HEK293 (cell line): ENCODE data around the gene HMX3.

ENCODE experiments used
- CTCF ChIA-PET: fragments of 350-600 bp; formaldehyde crosslinking; extraction: SDS; loops from one replicate; lab custom pipeline; 2021; ENCODE audit warnings: antibody characterized with exemption; lab: Yijun Ruan, JAX
- POLR2A ChIA-PET: fragments of 300-600 bp; formaldehyde crosslinking; extraction: SDS; loops from one replicate; lab custom pipeline; 2020; ENCODE audit warnings: antibody characterized with exemption, inconsistent platforms; lab: Yijun Ruan, JAX
- H3K27ac ChIP-seq: fragments of 200-500 bp; sonication (Bioruptor generic); 2 replicates; pipeline ENCODE4 v1.5.1; 2014; ENCODE audit warnings: low read depth, low read length, control low read depth, inconsistent platforms; ENCODE audit errors: extremely low read depth
- H3K36me3 ChIP-seq, 2 experiments: fragments of 200-500 bp in 1 of 2; sonication (Bioruptor generic) in 1 of 2; 1 replicate in 1 of 2; 2 replicates in 1 of 2; pipeline ENCODE4 v1.5.1; 2014 to 2017; ENCODE audit warnings: inconsistent platforms in 2 of 2, low read length in 2 of 2; ENCODE audit not compliant: control insufficient read depth in 2 of 2, insufficient read depth in 1 of 2
- H3K4me1 ChIP-seq: fragments of 200-500 bp; sonication (Bioruptor generic); 2 replicates; pipeline ENCODE4 v1.5.1; 2014; ENCODE audit warnings: mild to moderate bottlenecking, low read length, inconsistent platforms; ENCODE audit not compliant: control insufficient read depth, insufficient read depth
- H3K4me3 ChIP-seq: 2 replicates; pipeline ENCODE4 v1.5.1; 2011; ENCODE audit warnings: low read depth, mild to moderate bottlenecking, control low read depth, low read length, moderate library complexity
- H3K9me3 ChIP-seq: fragments of 200-500 bp; sonication (Bioruptor generic); 2 replicates; pipeline ENCODE4 v1.5.1; 2014; ENCODE audit warnings: low read depth, low read length, inconsistent platforms; ENCODE audit not compliant: control insufficient read depth, insufficient read depth
- EGR2 ChIP-seq: fragments of 450-650 bp; formaldehyde crosslinking; IDR thresholded peaks from 2 replicates; pipeline ENCODE4 v1.5.1; 2016; ENCODE audit warnings: low read depth, missing biosample characterization, missing genetic modification characterization
- HOXC10 ChIP-seq: sonication (generic); formaldehyde crosslinking; IDR thresholded peaks from 2 replicates; pipeline ENCODE4 v1.8.1; 2023; ENCODE audit warnings: mild to moderate bottlenecking, missing genetic modification reagents
- HOXD13 ChIP-seq: sonication (generic); formaldehyde crosslinking; IDR thresholded peaks from 2 replicates; pipeline ENCODE4 v1.8.0; 2022; ENCODE audit warnings: missing genetic modification reagents, borderline replicate concordance
- OSR2 ChIP-seq: fragments of 450-650 bp; formaldehyde crosslinking; IDR thresholded peaks from 2 replicates; pipeline ENCODE4 v1.5.1; 2016; ENCODE audit warnings: missing biosample characterization, missing genetic modification characterization
- RBAK ChIP-seq: fragments of 450-650 bp; formaldehyde crosslinking; IDR thresholded peaks from 2 replicates; pipeline ENCODE4 v1.5.1; 2016; ENCODE audit warnings: missing biosample characterization, missing genetic modification characterization
- ZBTB8A ChIP-seq: fragments of 450-650 bp; formaldehyde crosslinking; IDR thresholded peaks from 2 replicates; pipeline ENCODE4 v1.5.1; 2016; ENCODE audit warnings: missing biosample characterization, missing genetic modification characterization
- ZFP69B ChIP-seq: fragments of 450-650 bp; formaldehyde crosslinking; IDR thresholded peaks from 2 replicates; pipeline ENCODE4 v1.5.1; 2016; ENCODE audit warnings: missing biosample characterization, missing genetic modification characterization
- ZIC2 ChIP-seq: fragments of 450-650 bp; formaldehyde crosslinking; IDR thresholded peaks from 2 replicates; pipeline ENCODE4 v1.5.1; 2016; ENCODE audit warnings: missing biosample characterization, missing genetic modification characterization
- ZNF138 ChIP-seq: fragments of 450-650 bp; formaldehyde crosslinking; IDR thresholded peaks from 2 replicates; pipeline ENCODE4 v1.5.1; 2016; ENCODE audit warnings: missing biosample characterization, missing genetic modification characterization, borderline replicate concordance
- ZNF16 ChIP-seq: fragments of 450-650 bp; formaldehyde crosslinking; IDR thresholded peaks from 2 replicates; pipeline ENCODE4 v1.5.1; 2016; ENCODE audit warnings: low read depth, missing biosample characterization, missing genetic modification characterization
- ZNF366 ChIP-seq: fragments of 450-650 bp; formaldehyde crosslinking; conservative IDR thresholded peaks from 2 replicates; pipeline ENCODE4 v1.5.1; 2016; ENCODE audit warnings: missing biosample characterization, missing genetic modification characterization
- ZNF433 ChIP-seq: fragments of 450-650 bp; formaldehyde crosslinking; IDR thresholded peaks from 2 replicates; pipeline ENCODE4 v1.5.1; 2016; ENCODE audit warnings: missing biosample characterization, missing genetic modification characterization, low read depth
- ZNF473 ChIP-seq: fragments of 450-650 bp; formaldehyde crosslinking; IDR thresholded peaks from 2 replicates; pipeline ENCODE4 v1.5.1; 2017; ENCODE audit warnings: missing biosample characterization, missing genetic modification characterization
- ZNF558 ChIP-seq: fragments of 450-650 bp; formaldehyde crosslinking; IDR thresholded peaks from 2 replicates; pipeline ENCODE4 v1.5.1; 2016; ENCODE audit warnings: missing biosample characterization, missing genetic modification characterization
- ZNF621 ChIP-seq: fragments of 450-650 bp; formaldehyde crosslinking; IDR thresholded peaks from 2 replicates; pipeline ENCODE4 v1.5.1; 2017; ENCODE audit warnings: missing biosample characterization, missing genetic modification characterization
- ZNF626 ChIP-seq: fragments of 450-650 bp; sonication (Bioruptor Pico); formaldehyde crosslinking; IDR thresholded peaks from 2 replicates; pipeline ENCODE4 v1.5.1; 2018; ENCODE audit warnings: missing biosample characterization, missing genetic modification characterization, inconsistent platforms
- ZNF629 ChIP-seq: fragments of 450-650 bp; formaldehyde crosslinking; IDR thresholded peaks from 2 replicates; pipeline ENCODE4 v1.5.1; 2017; ENCODE audit warnings: missing biosample characterization, missing genetic modification characterization
- ZNF658 ChIP-seq: fragments of 450-650 bp; formaldehyde crosslinking; IDR thresholded peaks from 2 replicates; pipeline ENCODE4; 2016; ENCODE audit warnings: missing biosample characterization, missing genetic modification characterization
- ZNF785 ChIP-seq: fragments of 450-650 bp; formaldehyde crosslinking; IDR thresholded peaks from 2 replicates; pipeline ENCODE4 v1.5.1; 2016; ENCODE audit warnings: missing biosample characterization, missing genetic modification characterization
- ZSCAN30 ChIP-seq: fragments of 450-650 bp; IDR thresholded peaks from 2 replicates; pipeline ENCODE4 v1.5.1; 2018; ENCODE audit warnings: missing biosample characterization, mild to moderate bottlenecking, missing genetic modification characterization, moderate library complexity
- TF ChIP-seq, protein P1 (sequence below): IDR thresholded peaks from 2 replicates; pipeline ENCODE4 v1.6.1; 2011; ENCODE audit warnings: mild to moderate bottlenecking, low read depth, low read length, borderline replicate concordance
- TF ChIP-seq, protein P2 (sequence below): fragments of 450-650 bp; formaldehyde crosslinking; IDR thresholded peaks from 2 replicates; pipeline ENCODE4 v1.5.1; 2016; ENCODE audit warnings: missing biosample characterization, missing genetic modification characterization, low read depth
- TF ChIP-seq, protein P3 (sequence below): fragments of 450-650 bp; formaldehyde crosslinking; IDR thresholded peaks from 2 replicates; pipeline ENCODE4 v1.5.1; 2016; ENCODE audit warnings: missing biosample characterization, missing genetic modification characterization
- TF ChIP-seq, protein P4 (sequence below): fragments of 450-650 bp; formaldehyde crosslinking; IDR thresholded peaks from 2 replicates; pipeline ENCODE4 v1.5.1; 2016; ENCODE audit warnings: missing biosample characterization, missing genetic modification characterization, borderline replicate concordance

HMX3 gene

DNA sequence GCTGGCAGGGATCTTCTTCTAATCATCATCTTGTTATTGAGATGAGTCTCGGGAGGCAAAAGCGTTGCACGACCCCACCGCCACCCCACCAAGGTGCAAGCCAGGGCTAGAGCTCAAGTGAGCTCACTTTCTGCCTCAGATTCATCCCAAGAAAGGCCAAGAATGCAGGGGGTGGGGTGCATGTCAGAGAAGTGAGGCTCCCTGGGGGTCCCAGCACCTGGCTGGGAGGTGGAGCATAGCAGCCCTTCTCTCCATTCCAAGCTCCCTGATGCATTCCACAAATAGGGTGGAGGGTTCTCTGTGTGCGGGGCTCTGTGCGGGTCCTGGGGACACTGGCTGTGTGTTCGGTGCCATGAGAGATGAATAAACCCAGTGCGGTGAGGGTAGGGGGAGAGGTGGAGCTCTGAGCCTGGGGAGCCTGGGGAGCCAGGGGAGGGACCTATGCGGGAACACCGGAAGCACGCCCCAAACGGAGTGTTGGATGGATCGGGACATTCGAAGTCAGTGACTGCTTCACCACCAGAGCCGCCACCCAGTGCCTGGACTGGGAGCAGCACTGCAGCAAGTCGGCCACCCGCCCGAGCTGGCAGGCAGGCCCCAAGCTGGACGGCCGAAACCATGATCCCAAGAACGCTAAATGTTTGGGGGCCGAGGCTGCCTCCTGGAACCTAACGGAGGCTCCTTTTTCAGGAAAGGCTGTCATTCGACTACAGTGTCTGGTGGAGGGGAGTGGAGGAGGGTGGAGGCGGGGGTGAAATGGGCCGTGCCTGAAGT is 17.9 kb upstream of the HMX3 start (continued):
- TF ChIP-seq, protein P1, sequence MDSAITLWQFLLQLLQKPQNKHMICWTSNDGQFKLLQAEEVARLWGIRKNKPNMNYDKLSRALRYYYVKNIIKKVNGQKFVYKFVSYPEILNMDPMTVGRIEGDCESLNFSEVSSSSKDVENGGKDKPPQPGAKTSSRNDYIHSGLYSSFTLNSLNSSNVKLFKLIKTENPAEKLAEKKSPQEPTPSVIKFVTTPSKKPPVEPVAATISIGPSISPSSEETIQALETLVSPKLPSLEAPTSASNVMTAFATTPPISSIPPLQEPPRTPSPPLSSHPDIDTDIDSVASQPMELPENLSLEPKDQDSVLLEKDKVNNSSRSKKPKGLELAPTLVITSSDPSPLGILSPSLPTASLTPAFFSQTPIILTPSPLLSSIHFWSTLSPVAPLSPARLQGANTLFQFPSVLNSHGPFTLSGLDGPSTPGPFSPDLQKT, result no peak
- TF ChIP-seq ZFP69B, result no peak

DNA sequence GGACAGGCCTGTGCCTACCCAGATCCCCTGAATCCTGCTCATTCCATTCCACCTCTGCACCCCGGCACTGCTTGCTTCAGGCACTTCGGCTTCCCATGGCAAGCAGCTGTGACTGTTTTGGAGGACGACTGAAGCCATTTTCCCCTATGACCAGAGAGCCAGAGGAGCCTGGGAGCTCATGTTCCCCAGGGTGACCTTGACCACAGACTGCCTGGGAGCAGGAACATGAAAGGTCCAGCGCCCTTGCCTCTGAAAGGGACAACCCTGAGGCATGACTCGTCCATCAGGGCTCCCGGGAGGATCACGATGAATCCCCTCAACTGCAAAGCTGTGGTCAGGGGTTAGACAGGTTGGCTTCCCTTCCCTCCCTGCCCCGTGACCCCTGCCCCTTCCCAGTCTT is 16.7 kb upstream of the HMX3 start:
- no peaks in the 10 kb centered on the region for H3K9me3 ChIP-seq
- POLR2A ChIA-PET, result no interaction called here
- CTCF ChIA-PET, result no interaction called here
- H3K4me1 ChIP-seq, result no peaks in the 10 kb centered on the region
- H3K36me3 ChIP-seq, result no peaks in the 10 kb centered on the region
- no peak overlapping the region for H3K27ac ChIP-seq
- no peak overlapping the region for H3K4me3 ChIP-seq
- TF ChIP-seq ZNF658 (tag by site-specific recombination), result no peak
- TF ChIP-seq ZNF629 (tag by site-specific recombination), result no peak
- TF ChIP-seq ZIC2 (tag by site-specific recombination), result no peak
- TF ChIP-seq ZNF558, result no peak
- no peak for TF ChIP-seq OSR2 (tag by site-specific recombination)
- TF ChIP-seq HOXC10 (CRISPR knock-in tag), result no peak
- no peak for TF ChIP-seq ZNF16 (tag by site-specific recombination)
- no peak for TF ChIP-seq RBAK (tag by site-specific recombination)
- TF ChIP-seq ZNF626, result no peak
- TF ChIP-seq EGR2 (tag by site-specific recombination), result no peak
- TF ChIP-seq ZNF621 (tag by site-specific recombination), result no peak
- no peak for TF ChIP-seq ZNF138

DNA sequence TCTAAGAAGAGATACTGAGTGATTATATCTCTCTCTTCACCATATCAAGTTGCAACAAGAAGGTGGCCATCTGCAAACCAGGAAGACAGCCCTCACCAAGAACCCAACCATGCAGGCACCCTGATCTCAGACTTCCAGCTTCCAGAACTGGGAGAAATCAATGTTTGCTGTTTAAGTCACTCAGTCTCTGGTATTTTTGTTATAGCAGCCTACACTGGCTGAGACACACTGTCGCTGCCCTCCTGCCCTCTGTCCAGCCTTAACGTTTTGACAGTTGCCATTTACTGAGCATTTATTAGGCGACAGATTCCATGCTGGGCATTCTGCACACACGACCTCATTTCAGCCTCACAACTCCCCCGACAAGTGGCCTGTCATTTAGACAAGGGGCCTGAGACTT is 9.5 kb upstream of the HMX3 start:
- H3K4me3 ChIP-seq, result no peak overlapping the region
- H3K9me3 ChIP-seq, result no peaks in the 10 kb centered on the region
- no peak overlapping the region for H3K27ac ChIP-seq
- ChIA-PET POLR2A (no interaction called here), CTCF (interaction anchor here (1.3 kb wide), 1 partner anchor 447 kb away, joined by 4 read pairs; no protein-coding TSS in a partner anchor)
- TF ChIP-seq ZBTB8A (tag by site-specific recombination) (no peak), ZNF558 (no peak), ZNF473 (no peak), ZSCAN30 (tag by site-specific recombination) (no peak), HOXD13 (CRISPR knock-in tag) (no peak), ZNF785 (tag by site-specific recombination) (no peak), ZNF433 (tag by site-specific recombination) (no peak), ZNF366 (no peak), ZIC2 (tag by site-specific recombination) (no peak)
- TF ChIP-seq, protein P2, sequence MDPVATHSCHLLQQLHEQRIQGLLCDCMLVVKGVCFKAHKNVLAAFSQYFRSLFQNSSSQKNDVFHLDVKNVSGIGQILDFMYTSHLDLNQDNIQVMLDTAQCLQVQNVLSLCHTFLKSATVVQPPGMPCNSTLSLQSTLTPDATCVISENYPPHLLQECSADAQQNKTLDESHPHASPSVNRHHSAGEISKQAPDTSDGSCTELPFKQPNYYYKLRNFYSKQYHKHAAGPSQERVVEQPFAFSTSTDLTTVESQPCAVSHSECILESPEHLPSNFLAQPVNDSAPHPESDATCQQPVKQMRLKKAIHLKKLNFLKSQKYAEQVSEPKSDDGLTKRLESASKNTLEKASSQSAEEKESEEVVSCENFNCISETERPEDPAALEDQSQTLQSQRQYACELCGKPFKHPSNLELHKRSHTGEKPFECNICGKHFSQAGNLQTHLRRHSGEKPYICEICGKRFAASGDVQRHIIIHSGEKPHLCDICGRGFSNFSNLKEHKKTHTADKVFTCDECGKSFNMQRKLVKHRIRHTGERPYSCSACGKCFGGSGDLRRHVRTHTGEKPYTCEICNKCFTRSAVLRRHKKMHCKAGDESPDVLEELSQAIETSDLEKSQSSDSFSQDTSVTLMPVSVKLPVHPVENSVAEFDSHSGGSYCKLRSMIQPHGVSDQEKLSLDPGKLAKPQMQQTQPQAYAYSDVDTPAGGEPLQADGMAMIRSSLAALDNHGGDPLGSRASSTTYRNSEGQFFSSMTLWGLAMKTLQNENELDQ (tag by site-specific recombination), result no peak
- TF ChIP-seq, protein P3, sequence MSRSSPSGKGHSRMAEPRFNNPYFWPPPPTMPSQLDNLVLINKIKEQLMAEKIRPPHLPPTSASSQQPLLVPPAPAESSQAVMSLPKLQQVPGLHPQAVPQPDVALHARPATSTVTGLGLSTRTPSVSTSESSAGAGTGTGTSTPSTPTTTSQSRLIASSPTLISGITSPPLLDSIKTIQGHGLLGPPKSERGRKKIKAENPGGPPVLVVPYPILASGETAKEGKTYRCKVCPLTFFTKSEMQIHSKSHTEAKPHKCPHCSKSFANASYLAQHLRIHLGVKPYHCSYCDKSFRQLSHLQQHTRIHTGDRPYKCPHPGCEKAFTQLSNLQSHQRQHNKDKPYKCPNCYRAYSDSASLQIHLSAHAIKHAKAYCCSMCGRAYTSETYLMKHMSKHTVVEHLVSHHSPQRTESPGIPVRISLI (tag by site-specific recombination), result no peak
- TF ChIP-seq, protein P4, sequence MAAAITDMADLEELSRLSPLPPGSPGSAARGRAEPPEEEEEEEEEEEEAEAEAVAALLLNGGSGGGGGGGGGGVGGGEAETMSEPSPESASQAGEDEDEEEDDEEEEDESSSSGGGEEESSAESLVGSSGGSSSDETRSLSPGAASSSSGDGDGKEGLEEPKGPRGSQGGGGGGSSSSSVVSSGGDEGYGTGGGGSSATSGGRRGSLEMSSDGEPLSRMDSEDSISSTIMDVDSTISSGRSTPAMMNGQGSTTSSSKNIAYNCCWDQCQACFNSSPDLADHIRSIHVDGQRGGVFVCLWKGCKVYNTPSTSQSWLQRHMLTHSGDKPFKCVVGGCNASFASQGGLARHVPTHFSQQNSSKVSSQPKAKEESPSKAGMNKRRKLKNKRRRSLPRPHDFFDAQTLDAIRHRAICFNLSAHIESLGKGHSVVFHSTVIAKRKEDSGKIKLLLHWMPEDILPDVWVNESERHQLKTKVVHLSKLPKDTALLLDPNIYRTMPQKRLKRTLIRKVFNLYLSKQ (tag by site-specific recombination), result no peak
- H3K36me3 ChIP-seq, result no peaks in the 10 kb centered on the region
- H3K4me1 ChIP-seq, result no peaks in the 10 kb centered on the region
